Right lobe of liver (tissue), 6 donors: ENCODE measurements around the gene MAST3. TPM values are rescaled to one million over a fixed set of nuclear protein-coding genes. Genes with fewer than 3 reads are reported as not detected.

Experiments
- ATAC-seq, 4 donors: fragments of 200-7000 bp; cut with Tn5 transposase; one replicate each; pipeline ENCODE4 v1.9.1; 2020; ENCODE audit warnings: mild to moderate bottlenecking in 4 of 4, moderate library complexity in 4 of 4
- DNase-seq, 3 donors: peaks; one replicate each; pipeline ENCODE4 v3.0.0-alpha.2; 2020
- H3K27ac ChIP-seq, 3 donors: fragments of 200-600 bp; one replicate each; pipeline ENCODE4 v1.8.0; 2022
- H3K27me3 ChIP-seq, 2 donors: fragments of 200-600 bp; one replicate each; pipeline ENCODE4 v1.8.0; 2022
- H3K36me3 ChIP-seq, 4 donors: fragments of 200-600 bp; sonication (generic) in 1 of 4; one replicate each; pipeline versions ENCODE4 v1.5.1 to v1.8.0; 2017 to 2022; ENCODE audit warnings: control low read depth in 1 of 4
- H3K4me1 ChIP-seq, 4 donors: fragments of 200-600 bp; sonication (generic) in 1 of 4; one replicate each; pipeline versions ENCODE4 v1.5.1 to v1.8.0; 2017 to 2022; ENCODE audit warnings: control low read depth in 1 of 4
- H3K4me3 ChIP-seq, 3 donors: fragments of 200-600 bp; one replicate each; pipeline ENCODE4 v1.8.0; 2022
- H3K9me3 ChIP-seq, 4 donors: fragments of 200-600 bp; sonication (generic) in 1 of 4; one replicate each; pipeline versions ENCODE4 v1.5.1 to v1.8.0; 2017 to 2022; ENCODE audit warnings: control low read depth in 1 of 4
- POLR2A ChIP-seq: fragments of 450-650 bp; IDR thresholded peaks from one replicate; pipeline ENCODE4 v1.6.1; 2017; ENCODE audit warnings: antibody characterized with exemption, mild to moderate bottlenecking
- WGBS: methylation state at CpG from one replicate; pipeline ENCODE4 v1.1.6; 2018; ENCODE audit warnings: low coverage, low lambda C conversion rate; ENCODE audit not compliant: insufficient coverage; ENCODE audit errors: missing lambda C conversion rate; 5-methylcytosine and 5-hydroxymethylcytosine counted together
- intact Hi-C, 2 donors: fragments of 100-400 bp; cut with DNase I; formaldehyde crosslinking; loops; one replicate each; pipeline versions ENCODE4 v1.11.2 to v1.14.1; 2022
- total RNA-seq, 6 experiments: library from RNA; depleted of rRNA in 2 of 6; stranded (reverse); fragments of >200 nt in 2 of 6; fragmentation: NEBNext Ultra II Directional in 3 of 6; extraction: Animal tissue kit (Norgen Biotek cat#: 25700) in 3 of 6; gene quantifications; one replicate each; pipeline versions ENCODE4 v1.1.0 to v1.2.4, GENCODE V29; 2016 to 2023
- TF ChIP-seq, protein P1 (sequence below), 4 donors: fragments of 200-600 bp in 3 of 4; fragments of 450-650 bp in 1 of 4; IDR thresholded peaks; one replicate each; pipeline versions ENCODE4 v1.5.1 to v1.8.0; 2016 to 2022; ENCODE audit warnings: antibody characterized with exemption in 4 of 4, mild to moderate bottlenecking in 2 of 4
- donor health status: DM: no; HTN: yes; CAD: no.
- donor health status: DM: no; HTN: no; CAD: no.
- donor health status: DM: no; HTN: no; CAD: no.
- donor health status: DM: no; HTN: yes; CAD: no.
- donor health status: DM: no; HTN: yes; CAD: no.

Gene MAST3
- total RNA-seq, 6 experiments from 2014 or later: 8.0 to 17.9 (median 10.0) TPM

DNA sequence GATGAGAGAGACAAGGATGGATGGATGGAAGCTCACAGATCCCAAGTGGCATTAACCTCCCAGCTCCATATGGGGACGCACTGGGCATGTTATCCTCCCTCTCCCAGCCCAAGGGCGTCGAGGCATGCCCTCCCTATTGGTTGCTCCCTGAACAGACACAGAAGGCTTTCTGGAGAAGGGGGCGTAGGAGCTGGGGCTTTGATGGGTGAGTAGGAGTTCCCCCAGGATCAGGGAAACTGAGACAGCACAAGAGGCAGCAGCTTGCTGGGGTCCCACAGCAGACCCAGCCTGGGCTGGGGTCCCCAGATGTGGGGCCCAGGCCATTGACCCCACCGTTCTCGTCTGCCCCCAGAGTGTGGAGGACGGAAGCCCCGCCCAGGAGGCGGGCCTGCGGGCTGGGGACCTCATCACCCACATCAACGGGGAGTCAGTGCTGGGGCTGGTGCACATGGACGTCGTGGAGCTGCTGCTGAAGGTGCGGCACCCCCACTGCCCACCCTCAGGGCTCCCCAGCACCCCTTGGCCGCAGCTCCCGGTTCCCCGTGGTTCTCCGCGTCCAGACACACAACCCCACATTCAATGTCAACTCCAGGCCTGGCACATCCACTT lies 47.9 kb downstream of the MAST3 start:
- ATAC-seq: no peak
- no peaks in the 10 kb centered on the region for H3K27me3 ChIP-seq
- TF ChIP-seq, protein P1, sequence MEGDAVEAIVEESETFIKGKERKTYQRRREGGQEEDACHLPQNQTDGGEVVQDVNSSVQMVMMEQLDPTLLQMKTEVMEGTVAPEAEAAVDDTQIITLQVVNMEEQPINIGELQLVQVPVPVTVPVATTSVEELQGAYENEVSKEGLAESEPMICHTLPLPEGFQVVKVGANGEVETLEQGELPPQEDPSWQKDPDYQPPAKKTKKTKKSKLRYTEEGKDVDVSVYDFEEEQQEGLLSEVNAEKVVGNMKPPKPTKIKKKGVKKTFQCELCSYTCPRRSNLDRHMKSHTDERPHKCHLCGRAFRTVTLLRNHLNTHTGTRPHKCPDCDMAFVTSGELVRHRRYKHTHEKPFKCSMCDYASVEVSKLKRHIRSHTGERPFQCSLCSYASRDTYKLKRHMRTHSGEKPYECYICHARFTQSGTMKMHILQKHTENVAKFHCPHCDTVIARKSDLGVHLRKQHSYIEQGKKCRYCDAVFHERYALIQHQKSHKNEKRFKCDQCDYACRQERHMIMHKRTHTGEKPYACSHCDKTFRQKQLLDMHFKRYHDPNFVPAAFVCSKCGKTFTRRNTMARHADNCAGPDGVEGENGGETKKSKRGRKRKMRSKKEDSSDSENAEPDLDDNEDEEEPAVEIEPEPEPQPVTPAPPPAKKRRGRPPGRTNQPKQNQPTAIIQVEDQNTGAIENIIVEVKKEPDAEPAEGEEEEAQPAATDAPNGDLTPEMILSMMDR (IDR thresholded peaks at IDR 0.05): no peak
- no peak for TF ChIP-seq POLR2A

DNA sequence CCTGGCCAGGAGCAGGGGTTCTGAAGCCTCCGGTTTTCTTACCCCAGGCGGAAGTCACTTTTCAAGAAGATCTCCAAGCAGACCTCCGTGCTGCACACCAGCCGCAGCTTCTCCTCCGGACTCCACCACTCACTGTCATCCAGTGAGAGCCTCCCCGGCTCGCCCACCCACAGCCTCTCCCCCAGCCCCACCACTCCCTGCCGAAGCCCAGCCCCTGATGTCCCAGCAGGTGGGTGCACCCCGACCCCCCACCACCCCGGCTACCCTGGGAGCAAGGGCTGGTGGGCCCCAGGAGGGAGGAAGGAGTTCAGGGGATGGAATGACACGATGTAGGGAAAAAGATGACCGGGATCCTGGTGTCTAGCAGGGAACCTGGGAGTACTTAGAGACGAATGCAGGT lies 49.8 kb downstream of the MAST3 start:
- H3K27ac ChIP-seq: no peak overlapping the region
- 95% methylated on average over 7 of the region's 13 CpGs for WGBS
- no peak for TF ChIP-seq POLR2A
- no peak overlapping the region for H3K4me3 ChIP-seq
- ATAC-seq (no peak), DNase-seq (no peak)
- H3K27me3 ChIP-seq: no peaks in the 10 kb centered on the region
- intact Hi-C loops: no loop called here
- H3K36me3 ChIP-seq: peaks cover 0 to 49% (median 22%) of the 10 kb centered on the region in 4 donors
- peaks cover 0 to 22% (median 5%) of the 10 kb centered on the region in 4 donors for H3K4me1 ChIP-seq
- no peaks in the 10 kb centered on the region for H3K9me3 ChIP-seq

More for the DNA sequence above, 47.9 kb downstream of the MAST3 start:
- Histone ChIP-seq H3K27ac (no peak overlapping the region), H3K9me3 (no peaks in the 10 kb centered on the region), H3K4me1 (peaks cover 0 to 6% (median 0%) of the 10 kb centered on the region in 4 donors), H3K4me3 (no peak overlapping the region), H3K36me3 (peaks cover 0 to 62% (median 23%) of the 10 kb centered on the region in 4 donors)
- DNase-seq: no peak
- no CpG with 5 or more reads among the region's 19 CpGs for WGBS
- intact Hi-C loops: no loop called here

DNA sequence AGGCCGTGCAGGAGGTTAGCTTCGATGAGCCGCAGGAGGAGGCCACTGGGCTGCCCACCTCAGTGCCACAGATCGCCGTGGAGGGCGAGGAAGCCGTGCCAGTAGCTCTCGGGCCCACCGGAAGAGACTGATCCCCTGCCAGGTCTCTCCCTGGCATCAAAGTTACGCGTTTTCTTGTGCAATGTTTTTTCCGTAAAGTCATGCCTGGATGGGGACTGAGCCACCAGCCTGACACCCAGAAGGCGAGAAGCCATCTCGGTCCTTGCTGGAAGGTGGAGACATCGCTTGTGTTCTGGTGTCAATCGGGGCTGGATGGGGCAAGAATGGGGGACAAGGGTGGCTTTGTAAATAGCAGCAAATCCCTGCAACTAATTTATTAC lies 52.0 kb downstream of the MAST3 start:
- 69% methylated on average over 13 of the region's 16 CpGs for WGBS
- Histone ChIP-seq H3K4me3 (no peak overlapping the region), H3K9me3 (no peaks in the 10 kb centered on the region), H3K27me3 (no peaks in the 10 kb centered on the region), H3K4me1 (peaks cover 0 to 31% (median 9%) of the 10 kb centered on the region in 4 donors), H3K27ac (no peak overlapping the region), H3K36me3 (peaks cover 0 to 29% (median 14%) of the 10 kb centered on the region in 4 donors)
- intact Hi-C loops: no loop called here
- TF ChIP-seq POLR2A: no peak
- TF ChIP-seq, protein P1 (IDR thresholded peaks at IDR 0.05): no peak
- ATAC-seq: no peak
- DNase-seq: no peak

DNA sequence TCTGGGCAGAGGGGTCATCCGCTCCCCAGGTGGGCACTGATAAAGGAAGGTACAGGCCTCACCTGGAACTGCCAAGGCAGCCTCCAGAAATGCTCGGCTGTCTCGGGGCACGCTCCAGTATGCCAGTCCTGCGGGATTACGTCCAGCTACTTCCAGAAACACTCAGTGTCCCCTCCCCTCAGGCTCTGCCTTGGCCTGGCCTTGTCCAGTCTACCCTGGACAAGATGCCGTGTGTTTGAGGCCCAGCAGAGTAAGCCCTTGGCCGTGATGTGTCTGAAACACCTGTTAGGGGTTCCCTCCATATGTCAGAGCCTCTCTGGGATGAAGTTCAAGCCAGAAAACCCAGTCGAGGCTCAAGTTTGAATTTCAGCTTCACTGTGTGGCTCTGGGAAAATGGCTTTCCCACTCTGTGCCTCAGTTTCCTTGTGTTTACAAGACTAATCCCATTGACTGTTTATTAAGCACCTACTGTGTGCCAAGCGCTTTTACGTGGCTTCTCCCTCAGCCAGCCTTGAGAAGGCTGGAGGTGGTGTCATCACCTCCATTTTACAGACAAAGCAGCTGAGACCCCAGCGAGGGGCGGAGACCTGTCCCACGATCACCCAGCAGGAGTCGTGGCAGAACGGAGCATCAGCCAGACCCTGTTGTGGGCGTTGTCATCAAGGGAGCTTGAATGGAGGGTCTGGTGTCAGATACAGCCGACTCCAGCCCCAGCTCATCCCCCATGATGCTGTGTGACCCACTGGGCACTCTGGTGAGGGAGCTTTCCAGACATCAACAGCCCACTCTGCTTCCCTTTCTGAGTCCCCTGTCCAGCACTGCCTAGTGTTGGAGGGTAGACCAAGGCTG lies 53.4 kb downstream of the MAST3 start:
- intact Hi-C loops: no loop called here
- DNase-seq: no peak
- TF ChIP-seq POLR2A: no peak
- TF ChIP-seq, protein P1 (IDR thresholded peaks at IDR 0.05): no peak
- Histone ChIP-seq H3K9me3 (no peaks in the 10 kb centered on the region), H3K36me3 (peaks cover 0 to 18% (median 4%) of the 10 kb centered on the region in 4 donors), H3K4me3 (no peak overlapping the region), H3K4me1 (peaks cover 0 to 35% (median 10%) of the 10 kb centered on the region in 4 donors), H3K27me3 (no peaks in the 10 kb centered on the region), H3K27ac (peak overlapping the region; percentile 80 to 88 (median 85))
- WGBS: 96% methylated on average over 7 of the region's 18 CpGs
- ATAC-seq: no peak

DNA sequence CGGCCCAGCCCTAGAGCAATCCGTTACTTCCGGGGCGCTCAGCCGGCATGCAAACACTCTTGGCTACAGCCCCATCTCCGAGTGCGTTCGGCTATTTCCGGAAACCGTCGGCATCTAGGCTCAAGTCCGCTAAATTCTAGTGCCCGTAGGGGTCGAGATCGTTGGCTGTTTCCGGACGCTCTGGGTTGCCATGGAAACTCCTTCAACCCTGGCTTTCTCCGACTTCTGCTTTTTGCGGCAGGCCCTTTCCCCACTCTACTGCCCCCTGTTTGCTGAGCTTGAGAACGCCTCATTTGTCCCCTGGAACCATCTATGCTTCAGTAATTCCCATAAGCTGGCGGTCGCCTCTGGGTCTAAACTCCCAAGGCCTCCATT lies 54.9 kb downstream of the MAST3 start:
- H3K27ac ChIP-seq: peak overlapping the region; percentile 80 to 88 (median 85)
- ATAC-seq: peak; percentile 73 to 75 (median 74)
- intact Hi-C loops: no loop called here
- no peaks in the 10 kb centered on the region for H3K27me3 ChIP-seq
- no peak for TF ChIP-seq POLR2A
- TF ChIP-seq, protein P1 (IDR thresholded peaks at IDR 0.05): peak; percentile 46 to 57 (median 48)
- DNase-seq: peak; percentile 95 to 98 (median 97)
- no peaks in the 10 kb centered on the region for H3K9me3 ChIP-seq
- H3K36me3 ChIP-seq: peaks cover 0 to 5% (median 0%) of the 10 kb centered on the region in 4 donors
- H3K4me3 ChIP-seq: peak overlapping the region; percentile 93 to 94 (median 94)
- H3K4me1 ChIP-seq: peaks cover 0 to 49% (median 18%) of the 10 kb centered on the region in 4 donors
- WGBS: under 1% methylated on average over 15 of the region's 22 CpGs
